Stimulated activated CD4-positive, alpha-beta T cell treated with anti-CD3 and anti-CD28 coated beads, Interleukin-15, amount 100 ng/mL, for 1 hour (primary cell): ENCODE measurements around the gene RIN3.

ENCODE experiments used
- DNase-seq, 2 donors: peaks; one replicate each; pipeline ENCODE4 v3.0.0-alpha.2; 2020; ENCODE audit warnings: low read depth in 1 of 2, low spot score in 1 of 2

The RIN3 gene

GRCh38 chr14:92484132-92484823 is 29.3 kb upstream of the RIN3 start:
- no peak for DNase-seq

DNA sequence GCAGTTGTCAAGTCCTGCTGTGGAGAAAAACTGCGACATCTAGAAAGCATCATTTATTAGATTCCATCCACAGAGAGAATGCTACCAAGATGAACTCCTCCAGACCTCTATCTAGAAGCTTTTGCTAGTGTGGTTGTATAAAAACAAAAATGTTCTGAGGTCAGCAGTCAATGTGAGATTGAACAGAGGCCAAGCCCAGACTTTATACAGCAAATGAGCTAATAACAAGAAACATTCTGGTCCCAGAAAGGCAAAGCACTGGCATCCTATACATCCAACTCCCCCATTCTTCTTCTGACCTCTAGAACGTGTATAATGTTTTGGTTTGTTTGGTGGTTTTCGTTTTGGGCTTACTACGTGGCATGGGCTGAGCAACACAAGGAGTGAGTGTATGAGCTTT is 26.7 kb upstream of the RIN3 start:
- DNase-seq = no peak

- no peak for DNase-seq
Measured at GRCh38 chr14:92487513-92488133, 26.0 kb upstream of the RIN3 start.

DNA sequence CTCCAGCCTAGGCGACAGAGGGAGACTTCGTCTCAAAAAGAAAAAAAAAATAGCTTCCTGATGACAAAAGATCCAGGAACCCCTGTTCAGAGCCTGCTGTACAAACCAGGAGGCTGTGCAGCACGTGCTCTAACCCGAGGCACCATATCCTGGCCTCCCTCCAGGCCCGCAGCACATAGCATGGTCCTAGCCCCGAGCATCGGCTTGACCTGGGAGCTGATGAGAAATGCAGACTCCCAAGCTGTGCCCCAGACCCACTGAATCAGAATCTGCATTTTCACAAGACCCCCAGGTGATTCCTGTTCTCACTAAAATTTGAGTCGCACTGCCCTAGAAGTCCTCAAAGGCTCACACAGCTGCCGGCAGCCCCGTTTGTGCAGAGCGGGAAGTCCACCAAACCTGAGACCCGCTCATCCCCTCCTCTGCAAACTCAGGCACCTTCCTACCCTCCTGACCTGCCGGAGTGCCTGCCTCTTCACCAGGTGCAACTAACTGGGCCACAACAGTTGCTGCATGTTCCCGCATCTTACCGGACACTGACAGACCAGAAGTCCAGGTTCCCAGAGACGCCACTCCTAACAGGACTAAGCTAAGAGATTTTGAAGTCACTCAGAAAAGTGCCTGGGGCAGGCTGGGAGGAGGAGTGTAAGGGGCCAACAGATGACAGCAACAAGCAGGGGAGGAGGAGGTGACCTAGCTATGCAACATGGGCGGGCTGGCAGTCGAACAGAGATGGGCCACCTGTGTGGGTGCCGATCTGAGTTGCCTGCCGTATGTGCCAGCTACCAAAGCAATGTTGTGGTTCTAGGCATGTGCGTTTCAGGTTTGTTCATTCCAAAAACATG is 24.0 kb upstream of the RIN3 start:
- no peak for DNase-seq

DNA sequence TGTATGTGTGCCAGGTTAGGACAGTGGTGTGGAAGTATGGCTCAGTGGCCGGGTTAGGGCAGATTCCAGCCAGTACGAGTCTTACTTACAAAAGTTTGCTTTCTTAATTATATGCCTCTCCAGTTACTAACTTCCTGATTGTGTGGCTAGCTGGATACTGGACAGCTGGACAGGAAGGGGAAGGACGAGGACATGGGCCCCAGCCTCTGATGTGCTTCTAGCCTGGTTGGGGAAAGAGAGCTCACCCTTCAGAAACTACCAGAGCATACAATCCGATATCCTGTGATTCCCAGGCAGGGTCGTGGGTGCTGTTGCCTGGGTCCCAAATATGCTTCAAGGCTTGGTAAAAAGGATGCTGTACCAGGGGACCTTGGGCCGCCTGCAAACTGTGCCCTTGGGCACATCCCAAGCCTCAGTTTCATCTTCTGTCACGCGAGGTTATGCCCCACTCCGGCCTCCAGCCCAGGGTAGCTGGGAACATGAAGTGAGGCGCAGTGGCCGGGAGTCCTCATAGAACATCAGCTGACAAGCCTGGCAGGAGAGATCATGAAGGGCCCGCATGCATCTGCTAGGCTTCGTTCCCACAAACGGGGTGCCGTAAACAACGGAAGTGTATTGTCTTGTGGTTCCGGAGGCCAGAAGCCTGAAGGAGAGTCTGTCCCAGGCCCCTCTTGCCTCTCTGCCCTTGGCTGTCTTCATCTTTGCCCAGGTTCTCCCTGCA is 23.2 kb upstream of the RIN3 start:
- no peak for DNase-seq

DNA sequence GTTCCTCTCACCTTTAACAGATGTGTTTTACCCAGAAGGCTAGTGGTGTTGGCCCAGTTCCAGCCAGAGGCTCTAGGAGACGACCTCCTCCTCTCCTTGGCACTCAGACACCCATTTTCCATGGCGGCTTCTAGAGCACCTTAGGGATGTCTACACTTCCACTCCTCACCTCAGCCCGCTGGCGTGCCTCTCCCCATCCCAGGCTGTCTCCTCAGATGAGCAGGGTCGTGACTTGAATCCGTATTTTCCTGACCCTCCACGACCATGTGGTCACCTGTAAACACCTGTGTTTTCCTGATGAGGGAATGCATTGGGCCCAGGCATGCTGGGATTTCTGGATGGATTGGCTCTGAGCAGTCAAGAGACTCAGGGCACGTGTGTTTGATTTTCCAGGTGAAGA is 21.8 kb upstream of the RIN3 start:
- DNase-seq = no peak

GRCh38 chr14:92492258-92492657 is 21.3 kb upstream of the RIN3 start:
- DNase-seq = no peak

GRCh38 chr14:92493024-92493423 is 20.6 kb upstream of the RIN3 start:
- no peak for DNase-seq

DNA sequence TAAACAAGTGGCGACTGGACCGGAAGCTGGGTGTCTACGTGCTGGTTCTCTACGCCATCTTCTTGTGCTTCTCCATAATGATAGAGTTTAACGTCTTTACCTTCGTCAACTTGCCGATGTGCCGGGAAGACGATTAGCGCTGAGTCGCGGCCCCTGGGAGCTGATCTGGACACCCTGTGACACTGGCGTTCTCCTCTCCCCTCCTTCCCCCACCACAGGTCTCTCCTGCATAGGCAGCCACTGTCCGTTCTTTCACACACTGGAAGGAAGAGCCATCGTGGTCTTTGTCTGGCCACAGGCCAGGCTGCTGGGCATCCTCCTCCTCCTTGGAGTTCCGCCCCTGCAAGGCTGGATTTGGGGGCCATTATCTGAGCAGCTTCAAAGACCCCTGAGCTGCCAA is 20.1 kb upstream of the RIN3 start:
- DNase-seq = no peak

DNA sequence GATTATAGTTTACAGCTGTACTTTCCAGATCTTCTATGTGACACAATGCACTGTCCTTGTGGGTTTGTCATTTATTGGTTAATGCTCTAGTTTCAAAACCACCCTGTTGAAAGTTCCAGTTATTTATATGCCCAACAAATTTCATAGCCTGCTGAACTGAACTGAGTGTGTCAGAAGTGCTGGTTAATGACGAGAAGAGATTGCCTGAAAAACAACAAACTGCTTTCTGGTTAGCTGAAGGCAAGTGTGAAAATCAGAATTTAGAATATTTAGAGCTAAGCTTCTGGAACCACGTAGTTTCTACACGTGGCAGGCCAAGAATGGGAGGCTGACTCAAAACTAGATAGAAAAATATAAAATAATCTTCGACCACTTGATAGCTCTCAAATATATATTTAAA is 19.1 kb upstream of the RIN3 start:
- DNase-seq = no peak

- DNase-seq = no peak
Measured at GRCh38 chr14:92495027-92495426, 18.6 kb upstream of the RIN3 start.

GRCh38 chr14:92496191-92496857 is 17.3 kb upstream of the RIN3 start:
- no peak for DNase-seq

DNA sequence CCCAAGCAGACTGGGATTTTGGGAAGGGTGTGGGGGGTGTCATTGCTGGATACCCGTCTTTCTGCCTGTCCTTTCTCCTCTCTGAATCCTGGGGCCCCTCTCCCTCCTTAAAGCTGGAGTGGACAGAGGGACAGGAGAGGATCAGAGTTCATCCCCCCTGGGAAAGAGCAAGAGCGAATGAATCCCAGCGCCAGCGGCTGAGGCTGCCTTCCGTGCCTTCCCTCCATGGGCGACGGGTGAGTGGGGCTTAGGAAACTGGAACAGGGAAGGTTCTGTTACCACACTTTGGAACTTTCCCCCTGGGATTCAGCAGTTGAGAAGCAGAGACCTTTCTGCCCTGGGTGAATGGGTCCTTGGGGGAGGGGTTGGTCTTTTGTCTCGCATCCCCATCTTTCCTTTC is 16.2 kb upstream of the RIN3 start:
- no peak for DNase-seq

- no peak for DNase-seq
Measured at GRCh38 chr14:92499234-92499633, 14.3 kb upstream of the RIN3 start.

DNA sequence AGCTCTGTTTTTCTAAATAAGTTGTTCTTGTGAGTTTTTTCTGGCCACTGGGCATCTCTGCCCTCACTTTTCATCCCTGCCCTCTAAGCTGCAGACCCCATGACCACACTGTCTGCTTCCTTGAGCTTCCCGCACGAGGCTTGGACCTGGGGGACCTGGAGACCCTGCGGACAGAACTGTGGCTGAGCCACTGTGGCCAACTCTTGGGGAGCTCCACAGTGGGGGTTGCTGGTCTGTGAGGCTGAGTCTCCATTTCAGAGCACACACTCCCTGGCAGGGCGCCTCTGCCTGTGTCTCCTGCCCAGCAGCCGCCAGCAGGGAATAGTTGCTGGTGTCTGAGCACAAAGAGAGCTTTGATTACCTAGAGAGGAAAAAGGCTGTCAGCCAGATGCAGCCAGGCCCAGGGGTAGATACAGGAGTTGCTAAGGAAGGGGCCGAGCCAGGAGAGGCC is 13.1 kb upstream of the RIN3 start:
- no peak for DNase-seq

DNA sequence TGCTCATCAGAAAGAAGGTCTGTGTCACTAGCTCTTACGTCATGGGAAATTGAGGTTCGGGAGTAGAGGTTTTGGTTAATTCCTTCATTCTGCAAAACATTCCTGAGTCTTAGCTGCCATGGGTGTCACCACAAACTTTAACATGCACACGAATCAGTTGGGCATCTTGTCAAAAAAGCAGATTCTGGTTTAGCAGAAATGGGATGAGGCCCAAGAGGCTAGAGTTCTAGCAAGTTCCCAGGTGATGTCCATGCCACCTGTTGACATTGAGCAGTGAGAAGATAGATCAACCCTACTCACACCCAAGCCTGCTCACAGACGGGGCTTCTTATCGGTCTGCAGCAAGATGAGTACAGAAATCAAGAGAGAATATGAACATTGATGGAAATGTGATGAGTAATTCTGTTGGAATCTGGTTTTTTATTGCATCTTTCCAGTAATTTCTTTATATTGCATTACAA is 11.7 kb upstream of the RIN3 start:
- no peak for DNase-seq

- no peak for DNase-seq
Measured at GRCh38 chr14:92502541-92503286, 10.9 kb upstream of the RIN3 start.

GRCh38 chr14:92503756-92504491 is 9.7 kb upstream of the RIN3 start:
- DNase-seq = no peak

GRCh38 chr14:92505826-92506225 is 7.8 kb upstream of the RIN3 start:
- DNase-seq = no peak
